ACC112 (cell line): ENCODE data around the gene KHDRBS2.

Experiments used
- H2AFZ ChIP-seq: fragments of 200-600 bp; sonication (generic); one replicate; pipeline ENCODE4 v1.6.0; 2017; ENCODE audit warnings: antibody characterized with exemption, low read length; ENCODE audit not compliant: unreplicated experiment
- H3K27ac ChIP-seq: fragments of 200-600 bp; sonication (generic); 2 replicates; pipeline ENCODE4 v1.5.1; 2014; ENCODE audit warnings: low read depth, mild to moderate bottlenecking, antibody characterized with exemption, low read length, moderate library complexity
- H3K27me3 ChIP-seq: fragments of 200-600 bp; sonication (generic); 2 replicates; pipeline ENCODE4 v1.6.1; 2014; ENCODE audit warnings: mild to moderate bottlenecking, antibody characterized with exemption, low read length, moderate library complexity, mixed read lengths; ENCODE audit not compliant: insufficient read depth
- H3K36me3 ChIP-seq: fragments of 200-600 bp; sonication (generic); 2 replicates; pipeline ENCODE4 v1.6.1; 2016; ENCODE audit warnings: mild to moderate bottlenecking, antibody characterized with exemption, low read length, moderate library complexity, mixed read lengths; ENCODE audit not compliant: insufficient read depth
- H3K4me1 ChIP-seq: fragments of 200-600 bp; sonication (generic); one replicate; pipeline ENCODE4 v1.6.1; 2016; ENCODE audit warnings: low read length, mixed read lengths; ENCODE audit not compliant: insufficient read depth, unreplicated experiment, control insufficient read depth
- H3K4me3 ChIP-seq: fragments of 200-600 bp; sonication (generic); 2 replicates; pipeline ENCODE4 v1.5.1; 2014; ENCODE audit warnings: mild to moderate bottlenecking, low read depth, low read length
- H3K79me2 ChIP-seq: fragments of 200-600 bp; sonication (generic); one replicate; pipeline ENCODE4 v1.6.0; 2016; ENCODE audit warnings: low read length; ENCODE audit not compliant: control insufficient read depth, unreplicated experiment, insufficient read depth

KHDRBS2 gene

DNA sequence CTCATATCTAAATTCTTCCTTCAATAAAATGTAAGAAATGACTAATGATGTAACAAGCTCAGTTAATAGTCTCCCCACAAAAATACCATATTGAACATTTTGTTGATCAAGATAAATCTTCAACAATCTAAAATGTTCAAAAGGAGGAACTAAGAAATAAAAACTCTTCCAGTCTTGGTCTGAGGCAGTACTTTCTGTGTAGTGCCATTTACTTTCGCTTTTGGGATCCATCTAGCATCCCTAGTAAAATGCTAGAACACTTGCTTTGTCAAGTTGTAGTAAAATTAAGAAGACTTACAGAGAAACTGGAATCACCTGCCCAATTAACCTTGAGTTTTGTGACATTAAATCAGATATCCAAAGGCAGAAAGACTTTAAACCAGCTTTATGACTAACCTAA is 246.4 kb downstream of the KHDRBS2 start:
- Histone ChIP-seq H3K36me3 (no peaks in the 10 kb centered on the region), H3K27ac (no peak overlapping the region), H3K4me1 (no peaks in the 10 kb centered on the region), H3K79me2 (no peaks in the 10 kb centered on the region), H3K4me3 (no peak overlapping the region), H3K27me3 (no peaks in the 10 kb centered on the region), H2AFZ (no peak overlapping the region)

DNA sequence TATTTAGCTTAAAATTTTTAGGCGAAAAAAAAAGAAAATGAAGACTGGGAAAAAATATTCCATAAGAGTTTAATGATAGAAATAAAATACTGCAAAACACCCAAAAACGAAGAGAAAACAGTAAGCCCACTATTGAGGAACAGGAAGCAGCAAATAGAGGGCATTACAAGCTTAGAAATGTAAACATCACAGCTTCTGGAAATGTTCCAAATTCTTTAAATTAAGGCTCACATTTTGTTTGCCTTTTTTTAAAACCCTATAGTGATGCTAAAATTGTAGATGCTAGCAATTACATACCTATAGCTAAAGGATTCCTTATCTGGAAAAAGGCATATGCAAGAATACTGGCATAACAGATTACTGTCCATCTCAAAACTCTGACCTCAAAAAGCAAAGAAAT is 248.6 kb downstream of the KHDRBS2 start:
- Histone ChIP-seq H3K36me3 (no peaks in the 10 kb centered on the region), H2AFZ (no peak overlapping the region), H3K79me2 (no peaks in the 10 kb centered on the region), H3K27me3 (no peaks in the 10 kb centered on the region), H3K4me1 (no peaks in the 10 kb centered on the region), H3K27ac (no peak overlapping the region), H3K4me3 (no peak overlapping the region)

DNA sequence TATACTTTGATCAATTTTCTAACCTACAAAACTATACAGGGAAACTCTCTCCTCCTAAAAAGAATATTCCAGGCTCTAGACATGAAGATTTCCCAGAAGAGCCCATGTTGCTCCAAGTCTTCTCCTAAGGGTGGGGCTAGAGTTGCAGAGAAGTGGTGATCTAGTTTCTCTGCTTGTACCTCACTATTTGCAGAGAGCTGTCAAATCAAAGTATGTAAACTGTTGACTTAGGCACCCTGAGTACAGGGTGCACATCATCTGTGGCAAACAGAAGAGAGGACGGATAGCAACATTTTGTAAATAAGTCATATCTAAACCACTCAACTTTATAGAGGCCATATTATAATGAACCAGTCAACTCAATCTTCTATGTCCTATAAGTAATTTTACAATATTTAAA is 250.1 kb downstream of the KHDRBS2 start:
- Histone ChIP-seq H3K4me1 (no peaks in the 10 kb centered on the region), H3K27ac (no peak overlapping the region), H3K27me3 (no peaks in the 10 kb centered on the region), H2AFZ (no peak overlapping the region), H3K4me3 (no peak overlapping the region), H3K36me3 (no peaks in the 10 kb centered on the region), H3K79me2 (no peaks in the 10 kb centered on the region)

DNA sequence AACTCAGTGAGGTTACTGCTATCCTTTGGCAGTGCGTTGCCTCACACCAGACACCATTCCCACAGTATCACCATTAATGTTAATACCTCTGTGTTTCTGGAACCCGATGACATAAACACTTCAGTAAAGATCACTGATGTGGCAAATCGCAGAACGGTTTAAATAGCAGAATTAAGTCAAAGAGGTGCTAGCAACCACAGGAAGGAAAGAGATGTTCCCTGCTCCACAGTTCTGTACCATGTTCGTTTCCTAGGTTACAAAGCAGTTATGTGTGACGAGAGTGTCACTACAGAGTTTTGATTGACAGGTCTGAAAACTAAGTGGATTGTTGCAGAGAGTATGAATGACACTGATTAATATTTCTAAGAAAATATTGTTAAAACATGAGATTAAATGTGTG is 272.3 kb downstream of the KHDRBS2 start:
- H3K36me3 ChIP-seq: no peaks in the 10 kb centered on the region
- H3K4me1 ChIP-seq: no peaks in the 10 kb centered on the region
- H3K79me2 ChIP-seq: no peaks in the 10 kb centered on the region
- H2AFZ ChIP-seq: no peak overlapping the region
- H3K27me3 ChIP-seq: no peaks in the 10 kb centered on the region
- no peak overlapping the region for H3K4me3 ChIP-seq
- H3K27ac ChIP-seq: no peak overlapping the region

DNA sequence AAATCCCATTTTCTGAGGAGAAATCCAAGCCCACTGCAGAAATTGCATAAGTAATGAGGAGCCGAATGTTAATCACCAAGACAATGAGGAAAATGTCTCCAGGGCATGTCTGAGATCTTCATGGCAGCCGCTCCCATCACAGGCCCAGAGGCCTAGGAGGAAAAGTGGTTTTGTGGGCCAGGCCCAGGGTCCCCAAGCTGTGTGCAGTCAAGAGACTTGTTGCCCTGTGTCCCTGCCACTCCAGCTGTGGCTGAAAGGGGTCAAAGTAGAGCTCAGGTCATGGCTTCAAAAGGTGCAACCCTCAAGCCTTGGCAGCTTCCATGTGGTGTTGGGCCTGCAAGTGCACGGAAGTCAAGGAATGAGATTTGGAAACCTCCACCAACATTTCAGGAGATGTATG is 276.6 kb downstream of the KHDRBS2 start:
- no peaks in the 10 kb centered on the region for H3K79me2 ChIP-seq
- no peak overlapping the region for H2AFZ ChIP-seq
- no peaks in the 10 kb centered on the region for H3K4me1 ChIP-seq
- no peaks in the 10 kb centered on the region for H3K27me3 ChIP-seq
- no peak overlapping the region for H3K27ac ChIP-seq
- no peaks in the 10 kb centered on the region for H3K36me3 ChIP-seq
- no peak overlapping the region for H3K4me3 ChIP-seq

DNA sequence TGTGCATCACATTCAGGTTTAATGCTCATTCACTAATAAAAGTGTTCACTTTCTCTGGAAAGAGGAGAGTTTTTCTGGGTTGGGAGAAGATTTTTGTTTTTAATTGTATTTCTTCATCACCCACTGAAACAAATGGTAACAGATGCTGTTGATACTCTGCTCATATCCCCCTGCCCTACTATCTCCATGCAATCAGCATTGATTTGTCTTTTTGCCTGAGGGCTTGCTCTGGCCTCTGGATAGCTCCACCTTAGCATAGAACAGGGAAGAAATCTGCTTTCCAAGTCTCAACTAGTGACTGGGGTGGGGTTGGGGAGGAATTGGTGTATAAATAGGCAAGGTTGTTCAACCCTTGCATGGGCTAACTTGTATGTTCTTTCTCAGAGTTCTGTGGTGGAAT is 296.4 kb downstream of the KHDRBS2 start:
- H3K4me3 ChIP-seq: no peak overlapping the region
- H3K27ac ChIP-seq: no peak overlapping the region
- H3K36me3 ChIP-seq: no peaks in the 10 kb centered on the region
- no peaks in the 10 kb centered on the region for H3K79me2 ChIP-seq
- no peak overlapping the region for H2AFZ ChIP-seq
- no peaks in the 10 kb centered on the region for H3K27me3 ChIP-seq
- H3K4me1 ChIP-seq: no peaks in the 10 kb centered on the region

DNA sequence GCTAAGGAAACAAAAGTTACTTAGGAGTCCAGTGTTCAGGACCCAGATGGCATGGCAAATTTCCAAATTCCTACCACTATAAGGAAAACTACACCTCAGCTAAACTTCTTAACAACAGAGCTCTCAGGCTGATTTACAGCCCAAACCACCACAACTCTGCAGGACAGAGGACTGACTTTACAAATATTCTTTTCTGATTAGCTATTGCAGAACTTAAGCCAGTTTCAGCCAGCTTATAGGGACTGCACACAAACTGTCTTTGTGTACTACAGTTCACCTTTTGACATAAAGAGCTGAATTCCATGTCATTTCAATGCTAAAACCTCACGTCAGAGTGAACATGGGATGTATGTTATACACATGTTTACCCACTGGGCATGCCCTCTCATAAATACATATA is 305.4 kb downstream of the KHDRBS2 start:
- Histone ChIP-seq H3K4me1 (no peaks in the 10 kb centered on the region), H3K4me3 (no peak overlapping the region), H3K36me3 (no peaks in the 10 kb centered on the region), H3K79me2 (no peaks in the 10 kb centered on the region), H3K27ac (no peak overlapping the region), H3K27me3 (no peaks in the 10 kb centered on the region), H2AFZ (no peak overlapping the region)

DNA sequence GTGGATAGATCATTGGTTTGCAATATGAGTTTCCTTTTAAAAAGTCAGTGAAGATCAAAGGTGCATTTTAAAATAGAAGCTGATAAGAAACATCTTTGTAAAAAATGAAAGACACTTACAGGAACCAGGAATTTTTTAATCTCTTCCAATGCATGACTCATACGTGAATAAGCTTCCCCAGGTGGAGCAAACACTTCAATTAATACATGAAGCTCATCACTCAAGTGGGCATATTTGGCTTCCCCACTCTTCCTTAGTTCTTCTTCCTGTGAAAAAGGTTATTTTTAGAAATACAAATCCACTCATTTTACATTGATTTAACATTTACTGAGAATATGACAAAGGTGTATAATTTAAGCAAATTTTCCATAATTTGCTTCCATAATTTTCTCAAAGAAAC is 308.1 kb downstream of the KHDRBS2 start:
- Histone ChIP-seq H3K27me3 (no peaks in the 10 kb centered on the region), H3K4me3 (no peak overlapping the region), H3K79me2 (no peaks in the 10 kb centered on the region), H2AFZ (no peak overlapping the region), H3K27ac (no peak overlapping the region), H3K36me3 (no peaks in the 10 kb centered on the region), H3K4me1 (no peaks in the 10 kb centered on the region)

DNA sequence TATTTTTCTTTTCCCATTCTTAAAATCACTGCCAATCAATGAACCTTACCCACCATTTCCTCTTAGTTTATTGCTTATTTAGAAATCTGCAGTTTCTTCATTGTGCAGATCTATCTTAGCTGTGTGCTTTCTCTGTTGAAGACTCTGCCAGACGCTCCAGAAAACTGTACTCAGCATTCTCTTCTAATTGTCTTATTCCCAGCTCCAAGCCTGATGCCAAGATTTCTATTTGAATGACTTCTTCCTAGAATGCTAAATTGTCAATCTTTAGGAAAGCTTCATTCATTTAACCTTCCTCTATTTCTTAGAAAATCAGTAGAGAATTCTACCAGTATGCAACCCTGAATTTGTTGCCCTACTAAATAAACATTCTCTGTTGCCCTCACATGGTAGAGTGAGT is 308.9 kb downstream of the KHDRBS2 start:
- Histone ChIP-seq H3K79me2 (no peaks in the 10 kb centered on the region), H3K27me3 (no peaks in the 10 kb centered on the region), H3K36me3 (no peaks in the 10 kb centered on the region), H2AFZ (no peak overlapping the region), H3K4me3 (no peak overlapping the region), H3K4me1 (no peaks in the 10 kb centered on the region), H3K27ac (no peak overlapping the region)

DNA sequence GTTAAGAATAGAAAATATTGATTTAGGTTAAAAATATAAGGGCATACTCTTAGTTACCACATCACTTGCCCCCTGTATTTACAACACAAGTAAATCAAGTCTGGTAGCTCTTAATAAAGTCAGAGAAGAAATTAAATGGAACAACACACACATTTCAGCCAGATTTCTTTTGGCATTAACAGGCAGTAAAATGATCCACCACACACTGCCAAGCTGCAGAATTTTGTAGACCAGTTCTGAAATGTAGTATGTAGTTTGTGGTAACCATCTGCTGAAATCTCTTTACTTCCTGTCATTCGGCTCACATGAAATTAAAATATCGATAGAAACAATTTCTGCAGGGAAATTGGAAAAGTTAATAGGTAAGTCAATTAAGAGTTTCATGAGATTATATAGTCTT is 326.8 kb downstream of the KHDRBS2 start:
- Histone ChIP-seq H3K27me3 (no peaks in the 10 kb centered on the region), H3K36me3 (no peaks in the 10 kb centered on the region), H3K27ac (no peak overlapping the region), H3K4me3 (no peak overlapping the region), H3K79me2 (no peaks in the 10 kb centered on the region), H3K4me1 (no peaks in the 10 kb centered on the region), H2AFZ (no peak overlapping the region)

DNA sequence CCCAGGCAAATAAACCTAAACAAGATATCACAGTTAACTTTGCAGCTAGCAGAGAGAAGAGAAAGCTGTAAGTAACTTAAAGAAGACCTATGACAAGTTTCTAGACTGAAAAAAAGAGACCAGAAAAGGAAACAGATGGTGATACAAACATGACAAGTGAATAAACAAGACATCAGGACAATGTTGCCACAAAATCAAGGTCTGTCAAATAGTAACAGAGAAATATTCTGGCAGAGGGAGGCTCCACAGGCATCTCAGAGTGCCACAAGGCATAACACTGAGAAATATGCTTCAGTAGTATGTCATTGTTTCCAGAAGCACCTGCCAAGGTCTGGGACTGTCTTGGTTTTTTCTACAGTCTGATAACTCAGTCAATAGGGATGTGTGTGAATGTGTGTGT is 332.2 kb downstream of the KHDRBS2 start:
- no peak overlapping the region for H3K27ac ChIP-seq
- H3K4me1 ChIP-seq: no peaks in the 10 kb centered on the region
- H3K36me3 ChIP-seq: no peaks in the 10 kb centered on the region
- no peaks in the 10 kb centered on the region for H3K27me3 ChIP-seq
- no peak overlapping the region for H3K4me3 ChIP-seq
- H2AFZ ChIP-seq: no peak overlapping the region
- no peaks in the 10 kb centered on the region for H3K79me2 ChIP-seq

DNA sequence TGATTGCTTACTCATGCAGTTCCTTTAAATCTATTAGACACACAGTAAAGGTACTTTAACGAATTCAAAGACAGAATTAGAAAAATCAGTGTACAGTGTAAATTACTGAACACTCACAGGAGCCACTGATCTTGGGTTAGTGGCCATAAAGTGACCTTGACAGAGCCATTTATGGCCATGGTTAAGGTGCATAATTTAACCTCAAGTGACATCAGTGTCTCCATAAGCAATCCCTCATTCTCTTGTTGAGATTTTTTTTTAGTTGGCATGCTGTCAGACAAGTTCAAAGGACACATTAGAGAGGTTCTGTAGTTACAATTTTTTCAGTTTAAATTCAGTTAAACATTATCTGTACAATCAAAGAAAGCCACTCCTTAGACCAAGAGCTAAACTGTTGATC is 334.4 kb downstream of the KHDRBS2 start:
- no peaks in the 10 kb centered on the region for H3K79me2 ChIP-seq
- no peak overlapping the region for H3K27ac ChIP-seq
- H3K36me3 ChIP-seq: no peaks in the 10 kb centered on the region
- no peaks in the 10 kb centered on the region for H3K27me3 ChIP-seq
- H3K4me1 ChIP-seq: no peaks in the 10 kb centered on the region
- H2AFZ ChIP-seq: no peak overlapping the region
- H3K4me3 ChIP-seq: no peak overlapping the region
